ENCODE measurements around the gene COPA.

Gene COPA

GRCh38 chr1:160300173-160300572 is 42.9 kb downstream of the COPA start:
- no peak for ATAC-seq
- TF ChIP-seq TCF4 (CRISPR knock-in tag; IDR thresholded peaks at IDR 0.05; ENCODE audit: borderline replicate concordance) (no peak), ZFP30 (CRISPR knock-in tag; IDR thresholded peaks at IDR 0.05) (no peak), GLIS3 (CRISPR knock-in tag; IDR thresholded peaks at IDR 0.05) (no peak), TOX (CRISPR knock-in tag; IDR thresholded peaks at IDR 0.05; ENCODE audit: borderline replicate concordance) (no peak), PATZ1 (CRISPR knock-in tag; IDR thresholded peaks at IDR 0.05; ENCODE audit: borderline replicate concordance) (no peak), BACH2 (CRISPR knock-in tag; IDR thresholded peaks at IDR 0.05; ENCODE audit: borderline replicate concordance) (no peak), ZNF8 (CRISPR knock-in tag; IDR thresholded peaks at IDR 0.05) (no peak), ZFP3 (CRISPR knock-in tag; IDR thresholded peaks at IDR 0.05) (no peak), PPARA (CRISPR knock-in tag; IDR thresholded peaks at IDR 0.05; ENCODE audit: borderline replicate concordance) (no peak), ARNTL (CRISPR knock-in tag; IDR thresholded peaks at IDR 0.05; ENCODE audit: borderline replicate concordance, low read depth) (no peak), ZNF565 (CRISPR knock-in tag; conservative IDR thresholded peaks at IDR 0.05; ENCODE audit: low read depth) (no peak), ESRRG (CRISPR knock-in tag; IDR thresholded peaks at IDR 0.05) (no peak), SNAI2 (CRISPR knock-in tag; IDR thresholded peaks at IDR 0.05) (no peak)
- TF ChIP-seq, protein P1, sequence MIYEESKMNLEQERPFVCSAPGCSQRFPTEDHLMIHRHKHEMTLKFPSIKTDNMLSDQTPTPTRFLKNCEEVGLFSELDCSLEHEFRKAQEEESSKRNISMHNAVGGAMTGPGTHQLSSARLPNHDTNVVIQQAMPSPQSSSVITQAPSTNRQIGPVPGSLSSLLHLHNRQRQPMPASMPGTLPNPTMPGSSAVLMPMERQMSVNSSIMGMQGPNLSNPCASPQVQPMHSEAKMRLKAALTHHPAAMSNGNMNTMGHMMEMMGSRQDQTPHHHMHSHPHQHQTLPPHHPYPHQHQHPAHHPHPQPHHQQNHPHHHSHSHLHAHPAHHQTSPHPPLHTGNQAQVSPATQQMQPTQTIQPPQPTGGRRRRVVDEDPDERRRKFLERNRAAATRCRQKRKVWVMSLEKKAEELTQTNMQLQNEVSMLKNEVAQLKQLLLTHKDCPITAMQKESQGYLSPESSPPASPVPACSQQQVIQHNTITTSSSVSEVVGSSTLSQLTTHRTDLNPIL (CRISPR knock-in tag; IDR thresholded peaks at IDR 0.05; ENCODE audit: low read depth): no peak
- TF ChIP-seq, protein P2, sequence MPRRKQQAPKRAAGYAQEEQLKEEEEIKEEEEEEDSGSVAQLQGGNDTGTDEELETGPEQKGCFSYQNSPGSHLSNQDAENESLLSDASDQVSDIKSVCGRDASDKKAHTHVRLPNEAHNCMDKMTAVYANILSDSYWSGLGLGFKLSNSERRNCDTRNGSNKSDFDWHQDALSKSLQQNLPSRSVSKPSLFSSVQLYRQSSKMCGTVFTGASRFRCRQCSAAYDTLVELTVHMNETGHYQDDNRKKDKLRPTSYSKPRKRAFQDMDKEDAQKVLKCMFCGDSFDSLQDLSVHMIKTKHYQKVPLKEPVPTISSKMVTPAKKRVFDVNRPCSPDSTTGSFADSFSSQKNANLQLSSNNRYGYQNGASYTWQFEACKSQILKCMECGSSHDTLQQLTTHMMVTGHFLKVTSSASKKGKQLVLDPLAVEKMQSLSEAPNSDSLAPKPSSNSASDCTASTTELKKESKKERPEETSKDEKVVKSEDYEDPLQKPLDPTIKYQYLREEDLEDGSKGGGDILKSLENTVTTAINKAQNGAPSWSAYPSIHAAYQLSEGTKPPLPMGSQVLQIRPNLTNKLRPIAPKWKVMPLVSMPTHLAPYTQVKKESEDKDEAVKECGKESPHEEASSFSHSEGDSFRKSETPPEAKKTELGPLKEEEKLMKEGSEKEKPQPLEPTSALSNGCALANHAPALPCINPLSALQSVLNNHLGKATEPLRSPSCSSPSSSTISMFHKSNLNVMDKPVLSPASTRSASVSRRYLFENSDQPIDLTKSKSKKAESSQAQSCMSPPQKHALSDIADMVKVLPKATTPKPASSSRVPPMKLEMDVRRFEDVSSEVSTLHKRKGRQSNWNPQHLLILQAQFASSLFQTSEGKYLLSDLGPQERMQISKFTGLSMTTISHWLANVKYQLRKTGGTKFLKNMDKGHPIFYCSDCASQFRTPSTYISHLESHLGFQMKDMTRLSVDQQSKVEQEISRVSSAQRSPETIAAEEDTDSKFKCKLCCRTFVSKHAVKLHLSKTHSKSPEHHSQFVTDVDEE (CRISPR knock-in tag; IDR thresholded peaks at IDR 0.05): no peak
- TF ChIP-seq, protein P3, sequence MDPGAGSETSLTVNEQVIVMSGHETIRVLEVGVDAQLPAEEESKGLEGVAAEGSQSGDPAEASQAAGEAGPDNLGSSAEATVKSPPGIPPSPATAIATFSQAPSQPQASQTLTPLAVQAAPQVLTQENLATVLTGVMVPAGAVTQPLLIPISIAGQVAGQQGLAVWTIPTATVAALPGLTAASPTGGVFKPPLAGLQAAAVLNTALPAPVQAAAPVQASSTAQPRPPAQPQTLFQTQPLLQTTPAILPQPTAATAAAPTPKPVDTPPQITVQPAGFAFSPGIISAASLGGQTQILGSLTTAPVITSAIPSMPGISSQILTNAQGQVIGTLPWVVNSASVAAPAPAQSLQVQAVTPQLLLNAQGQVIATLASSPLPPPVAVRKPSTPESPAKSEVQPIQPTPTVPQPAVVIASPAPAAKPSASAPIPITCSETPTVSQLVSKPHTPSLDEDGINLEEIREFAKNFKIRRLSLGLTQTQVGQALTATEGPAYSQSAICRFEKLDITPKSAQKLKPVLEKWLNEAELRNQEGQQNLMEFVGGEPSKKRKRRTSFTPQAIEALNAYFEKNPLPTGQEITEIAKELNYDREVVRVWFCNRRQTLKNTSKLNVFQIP (CRISPR knock-in tag; IDR thresholded peaks at IDR 0.05; ENCODE audit: borderline replicate concordance, low read depth): no peak

- TF ChIP-seq BACH2 (CRISPR knock-in tag; IDR thresholded peaks at IDR 0.05; ENCODE audit: borderline replicate concordance): no peak
- no peak for TF ChIP-seq ZC3H10 (CRISPR knock-in tag; IDR thresholded peaks at IDR 0.05)
- no peak for TF ChIP-seq PATZ1 (CRISPR knock-in tag; IDR thresholded peaks at IDR 0.05; ENCODE audit: borderline replicate concordance)
- no peak for TF ChIP-seq TOX (CRISPR knock-in tag; IDR thresholded peaks at IDR 0.05; ENCODE audit: borderline replicate concordance)
- TF ChIP-seq OSR1 (CRISPR knock-in tag; IDR thresholded peaks at IDR 0.05): no peak
- TF ChIP-seq ZFP30 (CRISPR knock-in tag; IDR thresholded peaks at IDR 0.05): no peak
- no peak for ATAC-seq
These were observed 47.0 kb downstream of the COPA start for GRCh38 chr1:160296036-160296435.

DNA sequence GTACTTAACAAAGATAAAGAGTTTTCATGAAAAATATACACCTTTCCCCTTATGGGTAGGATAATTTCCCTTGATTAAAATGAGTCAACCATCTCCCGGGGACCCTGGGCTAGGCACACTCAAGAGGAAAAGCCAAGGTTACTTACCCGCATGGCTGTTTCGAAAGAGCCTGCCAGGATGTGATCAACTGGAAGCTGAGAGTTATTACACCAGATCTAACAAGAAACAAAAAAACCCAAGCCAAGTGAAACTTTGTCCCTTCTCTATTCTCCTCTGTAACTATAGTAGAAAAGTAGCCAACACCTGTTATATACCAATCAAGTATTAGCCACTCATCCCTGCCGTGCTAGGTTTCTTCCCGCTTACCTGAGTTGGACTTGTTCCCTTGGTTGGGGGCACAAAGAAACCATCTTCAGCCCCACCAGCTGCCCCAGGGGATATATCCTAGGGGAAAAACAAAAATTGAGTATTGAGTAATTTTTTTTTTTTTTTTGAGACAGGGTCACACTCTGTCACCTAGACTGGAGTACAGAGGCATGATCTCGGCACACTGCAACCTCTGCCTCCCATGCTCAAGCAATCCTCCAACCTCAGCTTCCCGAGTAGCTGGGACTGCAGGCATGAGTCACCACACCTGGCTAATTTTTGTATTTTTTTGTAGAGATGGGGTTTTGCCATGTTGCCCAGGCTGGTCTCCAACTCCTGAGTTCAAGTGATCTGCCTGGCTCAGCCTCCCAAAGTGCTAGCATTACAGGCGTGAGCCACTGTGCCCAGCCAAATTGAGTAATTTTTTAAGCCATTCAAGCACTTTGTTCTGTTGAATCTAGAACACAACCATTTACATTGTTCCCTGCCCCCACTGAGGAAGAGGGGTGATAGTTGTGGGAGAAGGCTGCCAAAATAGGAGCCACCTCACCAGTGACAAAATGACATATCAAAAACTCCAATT is 49.8 kb downstream of the COPA start:
- TF ChIP-seq ZNF70 (CRISPR knock-in tag; IDR thresholded peaks at IDR 0.05): no peak
- TF ChIP-seq GLIS3 (CRISPR knock-in tag; IDR thresholded peaks at IDR 0.05): no peak
- TF ChIP-seq PPARA (CRISPR knock-in tag; IDR thresholded peaks at IDR 0.05; ENCODE audit: borderline replicate concordance): no peak
- ATAC-seq: no peak
